HepG2 (cell line): Measurements from ENCODE around the gene ACACA. TPM values are rescaled to one million over a fixed set of nuclear protein-coding genes. Genes with fewer than 3 reads are reported as not detected.

ENCODE experiments used
- AHR ChIP-seq: IDR thresholded peaks from 2 replicates; pipeline ENCODE4 v1.6.1; 2018; ENCODE audit warnings: missing genetic modification reagents, missing compliant biosample characterization
- HIVEP1 ChIP-seq: sonication (generic); formaldehyde crosslinking; IDR thresholded peaks from 2 replicates; pipeline ENCODE4 v1.4.0; 2020; ENCODE audit warnings: mild to moderate bottlenecking, missing genetic modification reagents
- HMGXB4 ChIP-seq, 2 experiments: sonication (generic) in 1 of 2; formaldehyde crosslinking in 1 of 2; IDR thresholded peaks; 2 replicates each; pipeline versions ENCODE4 v1.4.0 to v1.6.1; 2018 to 2020; ENCODE audit warnings: missing genetic modification reagents in 2 of 2, borderline replicate concordance in 1 of 2, low read depth in 1 of 2, mild to moderate bottlenecking in 1 of 2, missing biosample characterization in 1 of 2
- KAT7 ChIP-seq: IDR thresholded peaks from 2 replicates; pipeline ENCODE4 v1.6.1; 2018; ENCODE audit warnings: borderline replicate concordance, missing compliant biosample characterization
- LCORL ChIP-seq, 2 experiments: fragments of 450-650 bp in 1 of 2; sonication (generic) in 1 of 2; formaldehyde crosslinking in 1 of 2; IDR thresholded peaks; 2 replicates each; pipeline versions ENCODE4 v1.5.0 to v1.6.1; 2017 to 2020; ENCODE audit warnings: antibody characterized with exemption in 1 of 2, missing genetic modification reagents in 1 of 2
- MAX ChIP-seq: IDR thresholded peaks from 2 replicates; pipeline ENCODE4 v1.6.1; 2012; ENCODE audit warnings: inconsistent platforms
- MEIS2 ChIP-seq: sonication (generic); formaldehyde crosslinking; IDR thresholded peaks from 2 replicates; pipeline ENCODE4 v1.9.0; 2021; ENCODE audit warnings: mild to moderate bottlenecking, missing genetic modification reagents
- POLR2G ChIP-seq: fragments of 200-400 bp; formaldehyde crosslinking; IDR thresholded peaks from 2 replicates; pipeline ENCODE4 v1.6.1; 2018; ENCODE audit warnings: mild to moderate bottlenecking, low read depth, low read length, moderate library complexity
- SATB2 ChIP-seq: sonication (generic); formaldehyde crosslinking; IDR thresholded peaks from 2 replicates; pipeline ENCODE4 v1.5.0; 2020; ENCODE audit warnings: missing genetic modification reagents
- SRY ChIP-seq: sonication (generic); formaldehyde crosslinking; IDR thresholded peaks from 2 replicates; pipeline ENCODE4 v1.8.0; 2022; ENCODE audit warnings: mild to moderate bottlenecking, missing genetic modification reagents
- STAT5B ChIP-seq: sonication (generic); formaldehyde crosslinking; IDR thresholded peaks from 2 replicates; pipeline ENCODE4 v1.4.0; 2020; ENCODE audit warnings: missing genetic modification reagents
- ZBTB7B ChIP-seq: sonication (generic); formaldehyde crosslinking; IDR thresholded peaks from 2 replicates; pipeline ENCODE4 v1.4.0; 2020; ENCODE audit warnings: missing genetic modification reagents
- ZNF17 ChIP-seq: sonication (generic); formaldehyde crosslinking; IDR thresholded peaks from 2 replicates; pipeline ENCODE4 v1.5.0; 2020; ENCODE audit warnings: mild to moderate bottlenecking, missing genetic modification reagents
- ZNF652 ChIP-seq: IDR thresholded peaks from 2 replicates; pipeline ENCODE4 v1.6.1; 2016; ENCODE audit warnings: low read depth, borderline replicate concordance
- ZNF703 ChIP-seq: sonication (generic); formaldehyde crosslinking; IDR thresholded peaks from 2 replicates; pipeline ENCODE4 v1.5.1; 2020; ENCODE audit warnings: missing genetic modification reagents, mild to moderate bottlenecking, moderate library complexity, borderline replicate concordance
- ZNF713 ChIP-seq: sonication (generic); formaldehyde crosslinking; IDR thresholded peaks from 2 replicates; pipeline ENCODE4 v1.4.0; 2020; ENCODE audit warnings: mild to moderate bottlenecking, missing genetic modification reagents
- ZNF780A ChIP-seq: sonication (generic); formaldehyde crosslinking; IDR thresholded peaks from 2 replicates; pipeline ENCODE4 v1.8.0; 2022; ENCODE audit warnings: mild to moderate bottlenecking, missing genetic modification reagents, moderate library complexity
- polyA plus RNA-seq, 8 experiments: library from polyadenylated mRNA; depleted of rRNA in 3 of 8; stranded (reverse) in 7 of 8; unstranded in 1 of 8; fragments of >200 nt; fragmentation: Illumina TruSeq in 4 of 8; extraction: Trizol in 4 of 8; gene quantifications; 2 replicates each; pipeline versions ENCODE4 v1.2.1 to v1.2.3, GENCODE V29; 2011 to 2016; ENCODE audit warnings: low read depth in 4 of 8, missing spikeins in 1 of 8, mixed read lengths in 1 of 8; ENCODE audit not compliant: insufficient read depth in 1 of 8
- total RNA-seq, 5 experiments: library from RNA; depleted of rRNA; stranded (reverse); fragments of >200 nt; fragmentation: Illumina TruSeq; extraction: Trizol; gene quantifications; 2 replicates each; pipeline ENCODE4 v1.2.3, GENCODE V29; 2016; ENCODE audit warnings: low read depth in 1 of 5
- TF ChIP-seq, protein P1 (sequence below), 2 experiments: sonication (generic) in 1 of 2; formaldehyde crosslinking in 1 of 2; IDR thresholded peaks; 2 replicates each; pipeline versions ENCODE4 v1.6.1 to v1.9.0; 2014 to 2022; ENCODE audit warnings: antibody characterized with exemption in 1 of 2, borderline replicate concordance in 1 of 2, inconsistent platforms in 1 of 2, low read depth in 1 of 2, missing genetic modification reagents in 1 of 2
- TF ChIP-seq, protein P2 (sequence below): sonication (generic); formaldehyde crosslinking; IDR thresholded peaks from 2 replicates; pipeline ENCODE4 v1.4.0; 2020; ENCODE audit warnings: missing genetic modification reagents

ACACA gene
- total and polyA plus RNA-seq, 2 of the 13 experiments (the other 11 are each of a cell fraction or from before 2014, with no cell fraction given) = 39.2 to 47.2 TPM

- TF ChIP-seq, protein P1, sequence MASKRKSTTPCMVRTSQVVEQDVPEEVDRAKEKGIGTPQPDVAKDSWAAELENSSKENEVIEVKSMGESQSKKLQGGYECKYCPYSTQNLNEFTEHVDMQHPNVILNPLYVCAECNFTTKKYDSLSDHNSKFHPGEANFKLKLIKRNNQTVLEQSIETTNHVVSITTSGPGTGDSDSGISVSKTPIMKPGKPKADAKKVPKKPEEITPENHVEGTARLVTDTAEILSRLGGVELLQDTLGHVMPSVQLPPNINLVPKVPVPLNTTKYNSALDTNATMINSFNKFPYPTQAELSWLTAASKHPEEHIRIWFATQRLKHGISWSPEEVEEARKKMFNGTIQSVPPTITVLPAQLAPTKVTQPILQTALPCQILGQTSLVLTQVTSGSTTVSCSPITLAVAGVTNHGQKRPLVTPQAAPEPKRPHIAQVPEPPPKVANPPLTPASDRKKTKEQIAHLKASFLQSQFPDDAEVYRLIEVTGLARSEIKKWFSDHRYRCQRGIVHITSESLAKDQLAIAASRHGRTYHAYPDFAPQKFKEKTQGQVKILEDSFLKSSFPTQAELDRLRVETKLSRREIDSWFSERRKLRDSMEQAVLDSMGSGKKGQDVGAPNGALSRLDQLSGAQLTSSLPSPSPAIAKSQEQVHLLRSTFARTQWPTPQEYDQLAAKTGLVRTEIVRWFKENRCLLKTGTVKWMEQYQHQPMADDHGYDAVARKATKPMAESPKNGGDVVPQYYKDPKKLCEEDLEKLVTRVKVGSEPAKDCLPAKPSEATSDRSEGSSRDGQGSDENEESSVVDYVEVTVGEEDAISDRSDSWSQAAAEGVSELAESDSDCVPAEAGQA (IDR thresholded peaks at IDR 0.05; ENCODE audit: low read depth) = 0 out of 2 replicates have a peak, but pooled peaks have one; percentile 25
- TF ChIP-seq, protein P1 (CRISPR knock-in tag; IDR thresholded peaks at IDR 0.05; ENCODE audit: borderline replicate concordance) = no peak
- TF ChIP-seq ZNF780A (0 out of 2 replicates have a peak, but pooled peaks have one; percentile 27), SATB2 (CRISPR knock-in tag) (no peak), ZNF17 (CRISPR knock-in tag) (no peak), HIVEP1 (CRISPR knock-in tag) (peak; percentile 53; the same call in 1 of the 2 replicates), HMGXB4 (CRISPR knock-in tag; IDR thresholded peaks at IDR 0.05; ENCODE audit: borderline replicate concordance in 1 of 2, low read depth in 1 of 2) (peak; percentile 48 to 64; a peak in 2 of 4 replicates), MEIS2 (CRISPR knock-in tag) (peak; percentile 51; the same call in 1 of the 2 replicates), KAT7 (0 out of 2 replicates have a peak, but pooled peaks have one; percentile 30), POLR2G (peak; percentile 81), ZNF652 (CRISPR knock-in tag) (no peak), STAT5B (0 out of 2 replicates have a peak, but pooled peaks have one; percentile 30), ZNF713 (CRISPR knock-in tag) (0 out of 2 replicates have a peak, but pooled peaks have one; percentile 58), MAX (peak; percentile 75), ZNF703 (CRISPR knock-in tag) (no peak), LCORL (IDR thresholded peaks at IDR 0.05) (no peak), LCORL (CRISPR knock-in tag; IDR thresholded peaks at IDR 0.05) (peak; percentile 3; the same call in 1 of the 2 replicates), ZBTB7B (CRISPR knock-in tag) (0 out of 2 replicates have a peak, but pooled peaks have one; percentile 17), SRY (CRISPR knock-in tag) (no peak; the same call in 1 of the 2 replicates), AHR (CRISPR knock-in tag) (0 out of 2 replicates have a peak, but pooled peaks have one; percentile 37)
- TF ChIP-seq, protein P2, sequence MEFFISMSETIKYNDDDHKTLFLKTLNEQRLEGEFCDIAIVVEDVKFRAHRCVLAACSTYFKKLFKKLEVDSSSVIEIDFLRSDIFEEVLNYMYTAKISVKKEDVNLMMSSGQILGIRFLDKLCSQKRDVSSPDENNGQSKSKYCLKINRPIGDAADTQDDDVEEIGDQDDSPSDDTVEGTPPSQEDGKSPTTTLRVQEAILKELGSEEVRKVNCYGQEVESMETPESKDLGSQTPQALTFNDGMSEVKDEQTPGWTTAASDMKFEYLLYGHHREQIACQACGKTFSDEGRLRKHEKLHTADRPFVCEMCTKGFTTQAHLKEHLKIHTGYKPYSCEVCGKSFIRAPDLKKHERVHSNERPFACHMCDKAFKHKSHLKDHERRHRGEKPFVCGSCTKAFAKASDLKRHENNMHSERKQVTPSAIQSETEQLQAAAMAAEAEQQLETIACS (CRISPR knock-in tag) = peak; percentile 88
Observed at GRCh38 chr17:37406635-37407461, at the start of gene ACACA, which contains the start of gene TADA2A (continued).
